Peyer's patch (tissue), 4 donors: Measurements from ENCODE around the gene PINLYP. TPM values are rescaled to one million over a fixed set of nuclear protein-coding genes. Genes with fewer than 3 reads are reported as not detected.
"Not testable (repeated sequence)": the region's sequence is repeated elsewhere in the genome, so short reads cannot be mapped to it uniquely, and the experiment has no call there.

Source experiments
- DNase-seq, 3 donors: peaks; one replicate each; pipeline ENCODE4 v3.0.0-alpha.2; 2017 to 2019
- H3K27ac ChIP-seq, 4 donors: fragments of 200-600 bp; sonication (generic); one replicate each; pipeline ENCODE4 v1.5.1; 2016 to 2019
- H3K27me3 ChIP-seq, 2 donors: fragments of 200-600 bp; sonication (generic); one replicate each; pipeline ENCODE4 v1.5.1; 2019
- H3K36me3 ChIP-seq, 3 donors: fragments of 200-600 bp; sonication (generic); one replicate each; pipeline ENCODE4 v1.5.1; 2016 to 2019
- H3K4me1 ChIP-seq, 4 donors: fragments of 200-600 bp; sonication (generic); one replicate each; pipeline ENCODE4 v1.5.1; 2016 to 2019
- H3K4me3 ChIP-seq, 4 donors: fragments of 200-600 bp; sonication (generic); 1 replicate in 3 of 4; 2 replicates in 1 of 4; pipeline ENCODE4 v1.5.1; 2016 to 2019; ENCODE audit warnings: mild to moderate bottlenecking in 1 of 4
- H3K9me3 ChIP-seq, 4 donors: fragments of 200-600 bp; sonication (generic); one replicate each; pipeline ENCODE4 v1.5.1; 2016 to 2019; ENCODE audit warnings: mild to moderate bottlenecking in 1 of 4
- POLR2A ChIP-seq, 2 donors: fragments of 450-650 bp; IDR thresholded peaks; one replicate each; pipeline ENCODE4 v1.5.1; 2017; ENCODE audit warnings: antibody characterized with exemption in 2 of 2, mild to moderate bottlenecking in 2 of 2, moderate library complexity in 2 of 2
- total RNA-seq, 4 donors: library from RNA; depleted of rRNA; stranded (reverse); fragments of >200 nt; gene quantifications; one replicate each; pipeline ENCODE4 v1.1.0, GENCODE V29; 2016
- TF ChIP-seq, protein P1 (sequence below), 6 experiments: fragments of 450-650 bp in 4 of 6; fragments of 200-600 bp in 2 of 6; sonication (generic) in 1 of 6; IDR thresholded peaks; one replicate each; pipeline ENCODE4 v1.5.1; 2017 to 2019; ENCODE audit warnings: antibody characterized with exemption in 6 of 6, mild to moderate bottlenecking in 3 of 6, moderate library complexity in 1 of 6

The PINLYP gene
- total RNA-seq, 4 donors from 2014 or later, result 1.9 to 6.6 (median 2.8) TPM; not detected in 1

DNA sequence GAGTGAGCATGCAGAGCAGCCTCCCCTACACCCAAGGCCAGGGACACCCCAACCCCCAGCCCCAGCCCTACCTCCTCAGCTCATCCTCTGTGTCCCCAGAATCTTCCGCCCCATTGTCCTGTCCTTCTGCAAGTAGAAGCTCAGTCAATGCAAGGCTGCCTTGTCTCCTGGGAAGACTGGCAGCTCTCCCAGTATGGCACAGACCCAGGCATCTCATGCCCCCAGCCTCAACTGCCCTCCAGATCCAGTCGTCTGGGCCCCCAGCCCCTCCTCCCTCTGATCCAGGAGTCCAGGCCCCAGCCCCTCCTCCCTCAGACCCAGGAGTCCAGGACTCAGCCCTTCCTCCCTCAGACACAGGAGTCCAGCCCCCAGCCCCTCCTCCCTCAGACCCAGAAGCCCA, 29.6 kb upstream of the PINLYP start:
- Histone ChIP-seq H3K27ac (no peak overlapping the region), H3K27me3 (no peaks in the 10 kb centered on the region), H3K36me3 (peaks cover 0 to 65% (median 0%) of the 10 kb centered on the region in 3 donors), H3K9me3 (no peaks in the 10 kb centered on the region), H3K4me1 (no peaks in the 10 kb centered on the region), H3K4me3 (no peak overlapping the region)
- no peak for DNase-seq
- no peak for TF ChIP-seq POLR2A (IDR thresholded peaks at IDR 0.05)
- TF ChIP-seq, protein P1, sequence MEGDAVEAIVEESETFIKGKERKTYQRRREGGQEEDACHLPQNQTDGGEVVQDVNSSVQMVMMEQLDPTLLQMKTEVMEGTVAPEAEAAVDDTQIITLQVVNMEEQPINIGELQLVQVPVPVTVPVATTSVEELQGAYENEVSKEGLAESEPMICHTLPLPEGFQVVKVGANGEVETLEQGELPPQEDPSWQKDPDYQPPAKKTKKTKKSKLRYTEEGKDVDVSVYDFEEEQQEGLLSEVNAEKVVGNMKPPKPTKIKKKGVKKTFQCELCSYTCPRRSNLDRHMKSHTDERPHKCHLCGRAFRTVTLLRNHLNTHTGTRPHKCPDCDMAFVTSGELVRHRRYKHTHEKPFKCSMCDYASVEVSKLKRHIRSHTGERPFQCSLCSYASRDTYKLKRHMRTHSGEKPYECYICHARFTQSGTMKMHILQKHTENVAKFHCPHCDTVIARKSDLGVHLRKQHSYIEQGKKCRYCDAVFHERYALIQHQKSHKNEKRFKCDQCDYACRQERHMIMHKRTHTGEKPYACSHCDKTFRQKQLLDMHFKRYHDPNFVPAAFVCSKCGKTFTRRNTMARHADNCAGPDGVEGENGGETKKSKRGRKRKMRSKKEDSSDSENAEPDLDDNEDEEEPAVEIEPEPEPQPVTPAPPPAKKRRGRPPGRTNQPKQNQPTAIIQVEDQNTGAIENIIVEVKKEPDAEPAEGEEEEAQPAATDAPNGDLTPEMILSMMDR (IDR thresholded peaks at IDR 0.05), result no peak

DNA sequence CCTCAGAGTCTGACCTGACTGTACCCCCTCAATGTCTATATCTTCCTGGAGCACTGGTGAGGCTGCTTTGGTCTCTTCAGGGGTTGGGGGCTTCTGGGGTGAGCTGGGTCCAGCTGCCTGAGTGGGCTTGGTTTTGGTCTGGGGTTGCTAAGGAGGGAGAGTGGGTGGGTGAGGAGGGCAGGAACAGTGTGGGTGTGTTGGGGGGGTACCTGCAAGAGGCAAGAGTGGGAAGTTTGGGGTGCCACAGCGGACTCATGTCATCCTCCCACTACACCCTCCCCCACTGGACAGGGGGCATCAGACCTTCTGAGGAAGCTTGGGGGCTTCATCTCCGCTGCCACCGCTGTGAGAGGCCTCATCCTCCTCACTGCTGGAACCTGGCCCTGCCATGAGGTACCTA, 29.0 kb upstream of the PINLYP start:
- H3K27me3 ChIP-seq, result no peaks in the 10 kb centered on the region
- no peaks in the 10 kb centered on the region for H3K9me3 ChIP-seq
- no peak for DNase-seq
- TF ChIP-seq, protein P1 (IDR thresholded peaks at IDR 0.05), result no peak
- no peak for TF ChIP-seq POLR2A (IDR thresholded peaks at IDR 0.05)
- H3K36me3 ChIP-seq, result peaks cover 0 to 67% (median 0%) of the 10 kb centered on the region in 3 donors
- H3K27ac ChIP-seq, result no peak overlapping the region
- H3K4me1 ChIP-seq, result no peaks in the 10 kb centered on the region
- no peak overlapping the region for H3K4me3 ChIP-seq

DNA sequence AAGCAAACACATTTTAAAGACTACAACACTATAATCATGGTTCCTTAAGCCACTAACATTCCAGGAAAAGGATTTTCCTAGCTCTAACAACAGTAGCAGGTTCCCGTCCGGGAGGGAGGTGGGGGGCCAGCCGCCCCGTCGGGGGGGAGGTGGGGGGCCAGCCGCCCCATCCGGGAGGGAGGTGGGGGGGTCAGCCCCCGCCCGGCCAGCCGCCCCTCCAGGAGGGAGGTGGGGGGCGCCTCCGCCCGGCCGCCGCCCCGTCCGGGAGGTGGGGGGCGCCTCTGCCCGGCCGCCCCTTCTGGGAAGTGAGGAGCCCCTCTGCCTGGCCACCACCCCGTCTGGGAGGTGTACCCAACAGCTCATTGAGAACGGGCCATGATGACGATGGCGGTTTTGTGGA, 27.7 kb upstream of the PINLYP start:
- peaks cover 0 to 67% (median 0%) of the 10 kb centered on the region in 3 donors for H3K36me3 ChIP-seq
- not testable (repeated sequence) for H3K4me1 ChIP-seq, H3K27me3 ChIP-seq, H3K4me3 ChIP-seq, H3K27ac ChIP-seq, DNase-seq, H3K9me3 ChIP-seq

DNA sequence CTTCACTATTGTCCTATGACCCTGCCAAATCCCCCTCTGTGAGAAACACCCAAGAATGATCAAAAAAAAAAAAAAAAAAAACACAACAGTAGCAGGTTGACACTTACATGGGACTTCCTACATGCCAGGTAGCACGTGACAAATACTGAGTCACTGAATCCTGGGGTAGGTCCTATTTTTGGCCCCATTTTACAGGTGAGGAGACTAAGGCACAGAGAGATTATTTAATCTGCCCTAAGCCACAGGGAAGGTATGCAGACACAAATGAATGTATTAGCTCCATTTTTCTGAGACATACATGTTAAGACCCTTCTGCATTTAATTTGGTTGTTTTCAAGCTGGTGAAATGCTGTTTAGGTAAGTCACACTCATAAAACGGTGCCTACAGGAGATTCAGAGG, 26.9 kb upstream of the PINLYP start:
- Histone ChIP-seq H3K27me3 (no peaks in the 10 kb centered on the region), H3K4me3 (no peak overlapping the region), H3K4me1 (no peaks in the 10 kb centered on the region), H3K9me3 (no peaks in the 10 kb centered on the region), H3K36me3 (peaks cover 0 to 67% (median 0%) of the 10 kb centered on the region in 3 donors), H3K27ac (no peak overlapping the region)
- TF ChIP-seq, protein P1 (IDR thresholded peaks at IDR 0.05), result no peak
- TF ChIP-seq POLR2A (IDR thresholded peaks at IDR 0.05), result no peak
- no peak for DNase-seq

DNA sequence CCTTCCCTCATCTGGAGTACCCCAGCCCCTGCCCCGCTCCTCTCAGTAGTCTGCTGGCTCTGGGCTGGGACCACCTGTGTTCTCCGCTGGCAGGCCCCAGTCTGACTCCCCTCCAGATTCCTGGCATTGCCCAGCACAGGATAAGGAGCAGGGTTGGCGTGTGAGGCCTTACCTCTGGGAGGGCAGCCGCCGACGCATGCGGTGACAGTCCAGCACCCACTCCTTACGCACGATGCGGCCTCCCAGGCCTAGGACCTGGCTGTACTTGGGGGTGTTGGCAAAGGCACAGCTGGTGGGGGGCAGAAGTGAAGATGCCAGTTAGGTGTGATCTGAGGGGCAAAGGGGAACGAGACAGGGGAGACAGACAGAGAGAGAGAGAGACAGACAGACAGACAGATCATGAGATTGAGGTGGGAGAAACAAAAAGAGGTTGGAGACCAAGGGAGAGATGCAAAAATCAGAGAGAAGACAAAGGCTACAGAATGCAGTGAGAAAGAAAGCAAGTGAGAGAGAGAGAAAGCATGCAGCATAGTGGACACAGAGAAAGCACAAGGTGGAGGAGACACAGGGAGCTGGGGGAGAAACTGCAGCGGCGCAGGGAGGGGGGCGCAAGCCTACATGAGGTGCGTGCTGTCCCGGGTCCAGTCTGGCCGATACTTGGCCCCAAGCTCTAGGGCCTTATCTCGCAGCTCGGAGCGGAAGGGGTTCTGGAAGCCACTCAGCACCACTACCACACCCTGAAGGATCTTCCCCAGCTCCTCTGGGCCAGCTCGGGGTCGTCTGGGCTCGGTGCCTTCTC, 24.0 kb upstream of the PINLYP start:
- no peaks in the 10 kb centered on the region for H3K9me3 ChIP-seq
- no peak overlapping the region for H3K4me3 ChIP-seq
- no peak overlapping the region for H3K27ac ChIP-seq
- no peak for DNase-seq
- no peak for TF ChIP-seq POLR2A (IDR thresholded peaks at IDR 0.05)
- TF ChIP-seq, protein P1 (IDR thresholded peaks at IDR 0.05), result no peak
- H3K36me3 ChIP-seq, result peaks cover 0 to 64% (median 0%) of the 10 kb centered on the region in 3 donors
- H3K4me1 ChIP-seq, result no peaks in the 10 kb centered on the region
- H3K27me3 ChIP-seq, result no peaks in the 10 kb centered on the region

DNA sequence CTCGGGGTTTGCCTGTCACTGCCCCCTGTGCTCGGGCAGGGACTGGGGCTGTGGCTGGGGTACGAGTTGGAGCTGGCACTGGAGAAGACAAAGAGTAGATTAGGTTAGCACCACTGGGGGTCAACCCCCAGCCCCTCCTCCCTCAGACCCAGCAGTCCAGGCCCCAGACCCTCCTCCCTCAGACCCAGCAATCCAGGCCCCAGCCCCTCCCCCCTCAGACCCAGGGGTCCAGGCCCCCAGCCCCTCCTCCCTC, 23.5 kb upstream of the PINLYP start:
- no peak overlapping the region for H3K4me3 ChIP-seq
- H3K36me3 ChIP-seq, result peaks cover 0 to 64% (median 0%) of the 10 kb centered on the region in 3 donors
- TF ChIP-seq, protein P1 (IDR thresholded peaks at IDR 0.05), result no peak
- no peak for TF ChIP-seq POLR2A (IDR thresholded peaks at IDR 0.05)
- H3K27me3 ChIP-seq, result no peaks in the 10 kb centered on the region
- no peaks in the 10 kb centered on the region for H3K4me1 ChIP-seq
- no peak overlapping the region for H3K27ac ChIP-seq
- no peak for DNase-seq
- H3K9me3 ChIP-seq, result no peaks in the 10 kb centered on the region
